ENCODE measurements around the gene HHAT. TPM values are rescaled to one million over a fixed set of nuclear protein-coding genes. Genes with fewer than 3 reads are reported as not detected.

Gene HHAT
- total RNA-seq, 1 donor from 2014 or later: 13.7 TPM

GRCh38 chr1:210588946-210589345, 260.2 kb downstream of the HHAT start:
- no peak for DNase-seq (ENCODE audit: low read depth)
- H3K4me3 ChIP-seq (ENCODE audit: low read depth, low read length): no peak overlapping the region
- TF ChIP-seq CTCF (conservative IDR thresholded peaks at IDR 0.05; ENCODE audit: low read depth, low read length): no peak

- TF ChIP-seq CTCF (conservative IDR thresholded peaks at IDR 0.05; ENCODE audit: low read depth, low read length): no peak
- no peak for DNase-seq (ENCODE audit: low read depth)
- H3K4me3 ChIP-seq (ENCODE audit: low read depth, low read length): no peak overlapping the region
Observed at GRCh38 chr1:210591214-210591613, 262.5 kb downstream of the HHAT start.

GRCh38 chr1:210594605-210595004, 265.9 kb downstream of the HHAT start:
- DNase-seq (ENCODE audit: low read depth): no peak
- no peak overlapping the region for H3K4me3 ChIP-seq (ENCODE audit: low read depth, low read length)
- TF ChIP-seq CTCF (conservative IDR thresholded peaks at IDR 0.05; ENCODE audit: low read depth, low read length): no peak

GRCh38 chr1:210596641-210597040, 267.9 kb downstream of the HHAT start:
- H3K4me3 ChIP-seq (ENCODE audit: low read depth, low read length): no peak overlapping the region
- TF ChIP-seq CTCF (conservative IDR thresholded peaks at IDR 0.05; ENCODE audit: low read depth, low read length): no peak
- no peak for DNase-seq (ENCODE audit: low read depth)

- no peak overlapping the region for H3K4me3 ChIP-seq (ENCODE audit: low read depth, low read length)
- TF ChIP-seq CTCF (conservative IDR thresholded peaks at IDR 0.05; ENCODE audit: low read depth, low read length): no peak
Observed at GRCh38 chr1:210597555-210598134, 268.9 kb downstream of the HHAT start.

GRCh38 chr1:210598135-210598652, 269.5 kb downstream of the HHAT start:
- peak; percentile 59 for DNase-seq (ENCODE audit: low read depth)
- no peak for TF ChIP-seq CTCF (conservative IDR thresholded peaks at IDR 0.05; ENCODE audit: low read depth, low read length)
- H3K4me3 ChIP-seq (ENCODE audit: low read depth, low read length): no peak overlapping the region

More at GRCh38 chr1:210597555-210598134, 268.9 kb downstream of the HHAT start:
- DNase-seq (ENCODE audit: low read depth): peak; percentile 83

Measured in epithelial cell of proximal tubule (primary cell).